Medulla oblongata (tissue), 1 donor: Measurements from ENCODE around the gene APOM.

Experiments
- DNase-seq: peaks from one replicate; pipeline ENCODE4 v3.0.0-alpha.2; 2015; ENCODE audit errors: extremely low spot score

APOM gene

DNA sequence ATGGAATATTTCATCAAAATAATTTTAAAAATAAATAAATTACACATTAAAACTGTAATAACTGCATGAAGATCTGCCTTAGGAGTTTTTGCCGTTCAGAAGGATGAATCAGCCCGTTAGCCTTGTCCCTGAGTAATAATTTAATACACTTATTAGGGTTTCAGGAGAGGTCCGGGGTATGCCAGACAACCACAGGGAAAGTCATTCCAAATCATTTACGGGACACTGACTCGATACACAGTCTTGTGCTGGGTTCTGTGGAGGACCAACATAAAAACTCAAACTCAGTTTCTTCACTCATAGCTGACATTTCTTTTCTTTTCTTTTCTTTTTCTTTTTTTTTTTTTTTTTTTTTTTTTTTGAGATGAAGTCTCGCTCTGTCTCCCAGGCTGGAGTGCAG lies 50.2 kb downstream of the APOM start:
- DNase-seq: no peak

DNA sequence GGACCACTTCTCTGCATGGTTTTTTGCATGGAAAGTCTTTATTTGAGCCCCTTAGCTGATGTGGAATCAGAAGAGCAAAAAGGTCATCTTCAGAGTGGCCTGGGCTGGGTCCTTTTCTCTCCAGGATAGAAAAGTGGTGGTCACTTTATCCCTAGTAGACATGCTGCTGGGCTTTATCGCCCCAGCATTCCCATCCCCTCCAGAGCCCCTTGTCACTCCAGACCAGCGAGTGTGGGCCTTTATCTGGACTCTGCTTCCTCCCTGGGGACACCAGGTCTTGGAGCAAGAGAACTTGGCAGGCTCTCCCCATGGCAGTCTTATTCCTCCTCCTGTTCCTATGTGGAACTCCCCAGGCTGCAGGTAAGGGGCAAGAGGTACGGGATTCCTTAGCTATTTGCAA lies 50.9 kb downstream of the APOM start, which contains the start of gene LY6G6F:
Gene LY6G6F (plus strand): TSS at position 268 of the 400 bp plus-strand sequence. CDS start 41 bp downstream, at position 309.
- DNase-seq: no peak

DNA sequence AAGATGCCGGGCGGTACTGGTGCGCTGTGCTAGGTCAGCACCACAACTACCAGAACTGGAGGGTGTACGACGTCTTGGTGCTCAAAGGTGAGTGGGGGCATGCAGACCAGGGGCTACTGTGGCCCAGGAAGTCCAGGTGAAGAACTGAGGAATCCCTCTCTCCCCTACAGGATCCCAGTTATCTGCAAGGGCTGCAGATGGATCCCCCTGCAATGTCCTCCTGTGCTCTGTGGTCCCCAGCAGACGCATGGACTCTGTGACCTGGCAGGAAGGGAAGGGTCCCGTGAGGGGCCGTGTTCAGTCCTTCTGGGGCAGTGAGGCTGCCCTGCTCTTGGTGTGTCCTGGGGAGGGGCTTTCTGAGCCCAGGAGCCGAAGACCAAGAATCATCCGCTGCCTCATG lies 52.0 kb downstream of the APOM start:
- no peak for DNase-seq
